Endothelial cell of umbilical vein (primary cell): ENCODE measurements around the gene DOCK6. TPM values are rescaled to one million over a fixed set of nuclear protein-coding genes. Genes with fewer than 3 reads are reported as not detected.

ENCODE experiments used
- BruUV-seq: library from RNA; stranded (reverse); fragments of 400-500 nt; replicated peaks from 2 replicates; lab custom pipeline; 2021; lab: Mats Ljungman, UMichigan
- CTCF ChIA-PET: fragments of 300-600, 350-600 bp; sonication (Branson Sonifier 250); formaldehyde crosslinking; loops from one replicate; lab custom pipeline; 2021; ENCODE audit warnings: antibody characterized with exemption, inconsistent platforms; lab: Charles Lee
- POLR2A ChIA-PET: fragments of 300-600, 350-600 bp; sonication (Branson Sonifier 250); formaldehyde crosslinking; loops from one replicate; lab custom pipeline; 2021; ENCODE audit warnings: antibody characterized with exemption, inconsistent platforms; lab: Charles Lee
- DNase-seq: peaks from one replicate; pipeline ENCODE4 v3.0.0-alpha.2; 2011; ENCODE audit warnings: low read depth, low spot score
- FAIRE-seq: peaks from 2 replicates; lab custom pipeline; 2011; peaks lifted over from hg19 to GRCh38; lab: Jason Lieb, UNC
- H2AFZ ChIP-seq: 2 replicates; pipeline ENCODE4 v1.6.0; 2012; ENCODE audit warnings: low read depth, low read length, control low read depth, inconsistent platforms
- H3K27ac ChIP-seq: 2 replicates; pipeline ENCODE4 v1.5.1; 2011; ENCODE audit warnings: low read depth, mild to moderate bottlenecking, control low read depth, low read length, moderate library complexity; ENCODE audit not compliant: insufficient read depth
- H3K27me3 ChIP-seq, 2 experiments: 2 replicates each; pipeline versions ENCODE4 v1.6.0 to v1.6.1; 2011; ENCODE audit warnings: low read length in 2 of 2, mixed read lengths in 1 of 2; ENCODE audit not compliant: control insufficient read depth in 2 of 2, insufficient read depth in 2 of 2
- H3K36me3 ChIP-seq, 2 experiments: 2 replicates in 1 of 2; 3 replicates in 1 of 2; pipeline ENCODE4 v1.5.1; 2011; ENCODE audit warnings: low read length in 2 of 2, mild to moderate bottlenecking in 1 of 2, moderate library complexity in 1 of 2; ENCODE audit not compliant: control insufficient read depth in 2 of 2, insufficient read depth in 2 of 2; ENCODE audit errors: extremely low read depth in 1 of 2
- H3K4me1 ChIP-seq: 3 replicates; pipeline ENCODE4 v1.5.1; 2011; ENCODE audit warnings: mild to moderate bottlenecking, low read length; ENCODE audit not compliant: control insufficient read depth, insufficient read depth; ENCODE audit errors: extremely low read depth
- H3K4me2 ChIP-seq: 2 replicates; pipeline ENCODE4 v1.6.1; 2011; ENCODE audit warnings: low read length, control low read depth, mixed read lengths; ENCODE audit not compliant: insufficient read depth
- H3K4me3 ChIP-seq, 3 experiments: fragments of 200-600 bp in 1 of 3; sonication (generic), shearing (Covaris generic) in 1 of 3; replicated peaks in 1 of 3; 2 replicates each; pipeline ENCODE4 v1.5.1; 2011 to 2016; ENCODE audit warnings: control low read depth in 3 of 3, low read length in 3 of 3, mild to moderate bottlenecking in 2 of 3, inconsistent platforms in 1 of 3, low read depth in 1 of 3, moderate library complexity in 1 of 3; ENCODE audit not compliant: insufficient read depth in 1 of 3
- H3K79me2 ChIP-seq: 2 replicates; pipeline ENCODE4 v1.6.0; 2012; ENCODE audit warnings: low read length, inconsistent platforms; ENCODE audit not compliant: control insufficient read depth, insufficient read depth
- H3K9ac ChIP-seq: replicated peaks from 2 replicates; pipeline ENCODE3; 2011; ENCODE audit warnings: low read length, control low read depth; ENCODE audit not compliant: insufficient read depth; ENCODE audit errors: extremely low read depth
- H3K9me1 ChIP-seq: replicated peaks from 3 replicates; pipeline ENCODE4 v1.6.0; 2011; ENCODE audit warnings: mild to moderate bottlenecking, low read length; ENCODE audit not compliant: control insufficient read depth, insufficient read depth; ENCODE audit errors: extremely low read depth
- H3K9me3 ChIP-seq: replicated peaks from 2 replicates; pipeline ENCODE4 v1.5.1; 2012; ENCODE audit warnings: low read length, inconsistent platforms; ENCODE audit not compliant: control insufficient read depth, insufficient read depth
- H4K20me1 ChIP-seq: replicated peaks from 2 replicates; pipeline ENCODE3; 2011; ENCODE audit warnings: mild to moderate bottlenecking, low read length; ENCODE audit not compliant: control insufficient read depth, insufficient read depth; ENCODE audit errors: extremely low read depth
- GATA2 ChIP-seq: IDR thresholded peaks from 2 replicates; pipeline ENCODE4 v1.7.0; 2011; ENCODE audit warnings: low read depth, mild to moderate bottlenecking, moderate library complexity, mixed read lengths, low read length; ENCODE audit not compliant: insufficient read length, insufficient read depth
- MYC ChIP-seq: IDR thresholded peaks from one replicate; pipeline ENCODE4 v1.6.1; 2011; ENCODE audit warnings: mild to moderate bottlenecking, low read depth, low read length
- POLR2A ChIP-seq: IDR thresholded peaks from 2 replicates; pipeline ENCODE4 v1.6.1; 2012; ENCODE audit warnings: low read depth, mild to moderate bottlenecking, control low read depth, low read length
- POLR2AphosphoS5 ChIP-seq: IDR thresholded peaks from 2 replicates; pipeline ENCODE4 v1.6.1; 2012; ENCODE audit warnings: low read depth, mild to moderate bottlenecking, control low read depth, low read length, moderate library complexity; ENCODE audit not compliant: insufficient read depth
- dilution Hi-C: fragments of 300-500 bp; cut with MboI; formaldehyde crosslinking; loops from one replicate; pipeline ENCODE4 v1.15.0; 2019; ENCODE audit warnings: low sequenced_read_pairs; ENCODE audit not compliant: extremely low pct_ligation_motif_present
- intact Hi-C: fragments of 100-400 bp; cut with micrococcal nuclease; formaldehyde crosslinking; loops from one replicate; pipeline ENCODE4 v1.10.0; 2022
- polyA plus RNA-seq, 4 experiments: library from polyadenylated mRNA; depleted of rRNA in 3 of 4; stranded (reverse) in 3 of 4; unstranded in 1 of 4; fragments of >200 nt; gene quantifications; 2 replicates each; pipeline versions ENCODE4 v1.2.1 to v1.2.3, GENCODE V29; 2011 to 2012; ENCODE audit warnings: missing spikeins in 1 of 4
- total RNA-seq: library from RNA; stranded (reverse); gene quantifications from 2 replicates; pipeline ENCODE4 v1.2.3, GENCODE V29; 2021
- TF ChIP-seq, protein P1 (sequence below), 2 donors: IDR thresholded peaks; 1 replicate in 1 of 2; 2 replicates in 1 of 2; pipeline ENCODE4 v1.5.1; 2011; ENCODE audit warnings: low read length in 2 of 2, mild to moderate bottlenecking in 2 of 2, moderate library complexity in 2 of 2, control low read depth in 1 of 2, inconsistent platforms in 1 of 2, low read depth in 1 of 2; ENCODE audit not compliant: insufficient read depth in 1 of 2; ENCODE audit errors: extremely low read depth in 1 of 2
- TF ChIP-seq, protein P2 (sequence below): IDR thresholded peaks from 2 replicates; pipeline ENCODE4 v1.6.1; 2011; ENCODE audit not compliant: insufficient read depth, insufficient read length

DOCK6 gene
- total and polyA plus RNA-seq, 2 donors (not counting 3 experiments of a cell fraction or from before 2014, with no cell fraction given), result 126 to 334 TPM

DNA sequence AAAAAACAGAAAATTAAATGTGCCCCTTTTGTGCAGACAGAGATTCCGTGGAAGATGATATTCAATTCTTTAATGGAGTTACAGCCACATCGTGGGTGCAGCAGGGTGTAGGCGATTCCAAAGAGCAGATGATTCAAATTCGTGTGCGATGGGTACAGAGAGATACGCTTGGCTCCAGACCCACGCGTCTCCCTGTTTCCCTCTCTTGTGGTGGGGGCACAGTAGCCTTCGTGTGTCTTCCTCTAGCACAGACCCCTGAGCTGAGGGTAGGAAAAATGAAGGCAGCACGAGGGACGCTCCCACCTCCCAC, 38.4 kb upstream of the DOCK6 start:
- no peak overlapping the region for H3K9ac ChIP-seq
- no peaks in the 10 kb centered on the region for H3K9me1 ChIP-seq
- H3K36me3 ChIP-seq, result no peaks in the 10 kb centered on the region
- intact Hi-C loops, result no loop called here
- H4K20me1 ChIP-seq, result no peaks in the 10 kb centered on the region
- no peak for FAIRE-seq
- ChIA-PET CTCF (no interaction called here), POLR2A (no interaction called here)
- H3K9me3 ChIP-seq, result no peaks in the 10 kb centered on the region
- H3K27ac ChIP-seq, result no peak overlapping the region
- H3K27me3 ChIP-seq, result peaks cover 0 to 1% of the 10 kb centered on the region in 2 experiments
- no TSS peak for BruUV-seq
- no peak overlapping the region for H3K4me2 ChIP-seq
- TF ChIP-seq, protein P1, sequence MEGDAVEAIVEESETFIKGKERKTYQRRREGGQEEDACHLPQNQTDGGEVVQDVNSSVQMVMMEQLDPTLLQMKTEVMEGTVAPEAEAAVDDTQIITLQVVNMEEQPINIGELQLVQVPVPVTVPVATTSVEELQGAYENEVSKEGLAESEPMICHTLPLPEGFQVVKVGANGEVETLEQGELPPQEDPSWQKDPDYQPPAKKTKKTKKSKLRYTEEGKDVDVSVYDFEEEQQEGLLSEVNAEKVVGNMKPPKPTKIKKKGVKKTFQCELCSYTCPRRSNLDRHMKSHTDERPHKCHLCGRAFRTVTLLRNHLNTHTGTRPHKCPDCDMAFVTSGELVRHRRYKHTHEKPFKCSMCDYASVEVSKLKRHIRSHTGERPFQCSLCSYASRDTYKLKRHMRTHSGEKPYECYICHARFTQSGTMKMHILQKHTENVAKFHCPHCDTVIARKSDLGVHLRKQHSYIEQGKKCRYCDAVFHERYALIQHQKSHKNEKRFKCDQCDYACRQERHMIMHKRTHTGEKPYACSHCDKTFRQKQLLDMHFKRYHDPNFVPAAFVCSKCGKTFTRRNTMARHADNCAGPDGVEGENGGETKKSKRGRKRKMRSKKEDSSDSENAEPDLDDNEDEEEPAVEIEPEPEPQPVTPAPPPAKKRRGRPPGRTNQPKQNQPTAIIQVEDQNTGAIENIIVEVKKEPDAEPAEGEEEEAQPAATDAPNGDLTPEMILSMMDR (IDR thresholded peaks at IDR 0.05; ENCODE audit: extremely low read depth in 1 of 2, insufficient read depth in 1 of 2, low read depth in 1 of 2, low read length in 2 of 2), result no peak
- TF ChIP-seq MYC, result no peak
- no peak for DNase-seq
- dilution Hi-C loops, result no loop called here
- H2AFZ ChIP-seq, result no peak overlapping the region
- H3K79me2 ChIP-seq, result no peaks in the 10 kb centered on the region
- no peaks in the 10 kb centered on the region for H3K4me1 ChIP-seq
- no peak overlapping the region for H3K4me3 ChIP-seq

DNA sequence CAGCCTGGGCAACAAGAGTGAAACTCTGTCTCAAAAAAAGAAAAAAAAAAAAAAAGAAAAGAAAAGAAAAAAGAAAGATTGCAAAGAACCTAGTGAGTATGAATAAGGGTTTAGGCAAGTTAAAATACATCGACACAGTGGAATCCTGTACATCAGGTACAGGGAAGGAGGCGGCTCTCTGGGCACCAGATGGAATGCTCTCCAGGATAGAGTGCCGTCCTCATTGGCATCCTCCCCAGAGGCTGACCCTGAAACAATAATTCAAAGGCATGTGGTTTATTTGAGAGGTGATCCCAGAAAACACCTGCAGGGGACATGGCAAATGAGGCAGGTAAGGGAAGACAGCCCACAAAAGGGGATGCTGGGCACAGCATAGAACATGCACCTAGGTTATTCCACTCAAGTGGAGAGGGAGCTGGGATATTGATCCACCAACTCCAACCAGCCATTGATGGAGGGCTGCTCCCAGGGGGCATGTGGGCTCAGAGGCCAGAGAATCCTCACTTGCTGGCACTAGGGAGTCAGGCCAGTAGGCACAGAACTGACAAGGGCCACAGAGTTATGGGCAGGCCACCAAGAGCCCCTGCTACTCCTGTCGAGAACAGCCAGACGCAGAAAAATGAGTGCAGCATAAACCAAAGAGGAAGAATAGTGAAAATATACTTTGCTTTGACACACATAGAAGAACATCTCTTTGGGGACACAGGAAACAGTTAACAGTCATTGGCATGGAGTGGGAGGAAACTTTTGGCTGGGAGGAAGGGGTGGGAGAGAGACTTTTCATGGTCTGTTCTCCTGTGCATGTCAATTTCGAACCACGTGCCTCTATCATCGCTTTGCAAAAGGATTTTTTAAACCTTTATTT, 37.9 kb upstream of the DOCK6 start:
- DNase-seq (no peak), FAIRE-seq (no peak)
- Histone ChIP-seq H3K4me1 (no peaks in the 10 kb centered on the region), H3K36me3 (no peaks in the 10 kb centered on the region), H3K9me3 (no peaks in the 10 kb centered on the region), H2AFZ (no peak overlapping the region), H3K79me2 (no peaks in the 10 kb centered on the region), H4K20me1 (no peaks in the 10 kb centered on the region), H3K9ac (no peak overlapping the region), H3K27me3 (peaks cover 0 to 1% of the 10 kb centered on the region in 2 experiments), H3K4me2 (no peak overlapping the region), H3K4me3 (no peak overlapping the region), H3K9me1 (no peaks in the 10 kb centered on the region), H3K27ac (no peak overlapping the region)
- CTCF ChIA-PET, result no interaction called here
- BruUV-seq, result no TSS peak
- dilution Hi-C loops, result no loop called here
- POLR2A ChIA-PET, result no interaction called here
- intact Hi-C loops, result no loop called here
- no peak for TF ChIP-seq MYC
- TF ChIP-seq GATA2, result no peak
- TF ChIP-seq POLR2A, result no peak
- TF ChIP-seq POLR2AphosphoS5, result no peak
- TF ChIP-seq, protein P2, sequence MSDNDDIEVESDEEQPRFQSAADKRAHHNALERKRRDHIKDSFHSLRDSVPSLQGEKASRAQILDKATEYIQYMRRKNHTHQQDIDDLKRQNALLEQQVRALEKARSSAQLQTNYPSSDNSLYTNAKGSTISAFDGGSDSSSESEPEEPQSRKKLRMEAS, result no peak
